ENCODE data around the gene BAIAP2. TPM values are rescaled to one million over a fixed set of nuclear protein-coding genes. Genes with fewer than 3 reads are reported as not detected.

BAIAP2 gene
- total and polyA plus RNA-seq, 2 donors (not counting 1 experiment from before 2014, with no cell fraction given), result 1.3 to 12.0 TPM

GRCh38 chr17:81142301-81143199, 107.6 kb downstream of the BAIAP2 start:
- Histone ChIP-seq H3K4me2 (replicated peaks; ENCODE audit: low read depth, low read length, poor library complexity, severe bottlenecking) (no peak overlapping the region), H2AFZ (ENCODE audit: insufficient read depth, low read depth, low read length, poor library complexity, severe bottlenecking) (peak overlapping the region; percentile 16)
- H3K4me3 Mint-ChIP-seq, result no peak overlapping the region

More at GRCh38 chr17:81142301-81143199, 107.6 kb downstream of the BAIAP2 start:
- no peak overlapping the region for H3K27ac ChIP-seq (ENCODE audit: low read length in 2 of 2)
- H4K20me1 ChIP-seq (ENCODE audit: control insufficient read depth, insufficient read depth, low read length, poor library complexity, severe bottlenecking), result no peaks in the 10 kb centered on the region
- peaks cover 2% of the 10 kb centered on the region for H3K4me1 Mint-ChIP-seq
- 53% methylated on average over 23 of the region's 25 CpGs for WGBS (ENCODE audit: insufficient coverage)
- no peak overlapping the region for H3K27ac Mint-ChIP-seq
- H3K9me3 ChIP-seq (ENCODE audit: control extremely low read depth in 1 of 3, control insufficient read depth in 2 of 3, insufficient read depth in 1 of 3, low read length in 2 of 3), result peaks cover 0 to 7% (median 0%) of the 10 kb centered on the region in 3 donors
- peaks cover 3% of the 10 kb centered on the region for H3K27me3 Mint-ChIP-seq
- ATAC-seq (ENCODE audit: low read depth) (peak; percentile 73), DNase-seq (peak; percentile 79)
- no peaks in the 10 kb centered on the region for H3K79me2 ChIP-seq (ENCODE audit: control insufficient read depth, insufficient read depth, low read length)
- H3K36me3 ChIP-seq (replicated peaks in 1 of 2; ENCODE audit: control extremely low read depth in 1 of 2, control insufficient read depth in 1 of 2, extremely low read depth in 1 of 2, insufficient read depth in 2 of 2, low read length in 1 of 2), result no peaks in the 10 kb centered on the region
- CTCF ChIA-PET, result interaction anchor here (0.6 to 5.0 kb wide), 13 partner anchors 9 to 459 kb away, joined by 3 to 43 read pairs (median 4); partner anchors contain the start of genes CEP131, NDUFAF8 and TEPSIN
- no peak overlapping the region for H3K9ac ChIP-seq (ENCODE audit: low read length)
- TF ChIP-seq EZH2 (IDR thresholded peaks at IDR 0.05; ENCODE audit: borderline replicate concordance, insufficient read depth, low read depth, low read length, poor library complexity, severe bottlenecking), result no peak
- peak; percentile 73 for TF ChIP-seq CTCF (IDR thresholded peaks at IDR 0.05)
- intact Hi-C loops (cut with micrococcal nuclease), result loop anchor here (5.0 kb wide), 1 partner anchor 80 kb away; the partner anchor contains the start of gene CEP131
- H3K4me3 ChIP-seq (ENCODE audit: control extremely low read depth in 1 of 5, extremely low read depth in 1 of 5, insufficient read depth in 1 of 5, low read depth in 2 of 5, low read length in 4 of 5), result no peak overlapping the region
- no peaks in the 10 kb centered on the region for H3K4me1 ChIP-seq (ENCODE audit: control insufficient read depth in 2 of 2, insufficient read depth in 2 of 2, low read length in 2 of 2)
- no peaks in the 10 kb centered on the region for H3K9me3 Mint-ChIP-seq (ENCODE audit: insufficient read depth)
- POLR2A ChIA-PET, result interaction anchor here (1.0 kb wide), 1 partner anchor 97 kb away, joined by 3 read pairs; the partner anchor contains the start of genes NDUFAF8 and TEPSIN
- H3K27me3 ChIP-seq (replicated peaks in 1 of 4; ENCODE audit: control extremely low read depth in 1 of 4, control insufficient read depth in 3 of 4, insufficient read depth in 4 of 4, low read length in 3 of 4), result peaks cover 0 to 4% (median 0%) of the 10 kb centered on the region in 4 experiments
